Neural cell (in vitro differentiated cells): Measurements from ENCODE around the gene PBX3.

Experiments
- CTCF ChIP-seq: fragments of 450-650 bp; IDR thresholded peaks from 2 replicates; pipeline ENCODE4 v1.5.1; 2014; ENCODE audit warnings: antibody characterized with exemption, mild to moderate bottlenecking, moderate library complexity; ENCODE audit not compliant: poor library complexity, severe bottlenecking
- POLR2AphosphoS5 ChIP-seq: IDR thresholded peaks from 2 replicates; pipeline ENCODE4 v1.6.1; 2012
- REST ChIP-seq: IDR thresholded peaks from 2 replicates; pipeline ENCODE4 v1.6.1; 2012; ENCODE audit warnings: borderline replicate concordance
- TAF1 ChIP-seq: IDR thresholded peaks from 2 replicates; pipeline ENCODE4 v1.6.1; 2012; ENCODE audit warnings: low read depth

- no peak for TF ChIP-seq REST
- no peak for TF ChIP-seq CTCF
- TF ChIP-seq TAF1, result no peak
- no peak for TF ChIP-seq POLR2AphosphoS5
Measured at GRCh38 chr9:125705893-125706292, 41.3 kb upstream of the PBX3 start.
